ENCODE results near the gene CRELD2. TPM values are rescaled to one million over a fixed set of nuclear protein-coding genes. Genes with fewer than 3 reads are reported as not detected.

Gene CRELD2
- total RNA-seq, 1 donor from 2014 or later: 43.8 TPM

- H3K9me3 Mint-ChIP-seq: no peaks in the 10 kb centered on the region
- TF ChIP-seq CTCF (conservative IDR thresholded peaks at IDR 0.05): no peak
- no peak for DNase-seq (ENCODE audit: low read depth, low spot score)
- peak overlapping the region; percentile 57 for H3K27ac Mint-ChIP-seq (ENCODE audit: unreplicated experiment)
- no peaks in the 10 kb centered on the region for H3K27me3 Mint-ChIP-seq (ENCODE audit: low read depth)
- H3K4me1 Mint-ChIP-seq: no peaks in the 10 kb centered on the region
- no peaks in the 10 kb centered on the region for H3K36me3 Mint-ChIP-seq (ENCODE audit: low read depth)
- H3K4me3 Mint-ChIP-seq: peak overlapping the region; percentile 25
Observed at GRCh38 chr22:49913446-49913845, 5.0 kb upstream of the CRELD2 start.

DNA sequence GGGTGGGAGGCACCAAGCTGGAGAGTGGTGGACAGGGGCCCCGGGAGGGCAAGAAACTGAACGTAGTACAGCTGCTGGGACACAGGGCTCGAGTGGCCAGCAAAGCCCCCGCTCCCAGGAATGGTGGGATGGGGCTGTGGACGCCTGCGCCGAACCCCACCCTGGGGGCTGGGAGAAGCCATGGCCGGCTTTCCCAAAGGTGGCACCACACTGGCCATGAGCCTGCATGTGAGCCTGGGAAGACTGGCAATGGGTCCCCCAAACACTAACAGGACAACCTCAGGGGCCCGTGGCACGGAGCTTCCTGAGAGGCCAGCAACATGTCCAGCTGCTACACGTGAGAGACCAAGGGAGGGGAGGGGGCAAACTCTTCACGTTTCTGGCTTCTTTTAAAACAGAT, 4.2 kb upstream of the CRELD2 start:
- TF ChIP-seq CTCF (conservative IDR thresholded peaks at IDR 0.05): no peak
- Mint-ChIP-seq H3K9me3 (no peaks in the 10 kb centered on the region), H3K36me3 (ENCODE audit: low read depth) (no peaks in the 10 kb centered on the region), H3K27me3 (ENCODE audit: low read depth) (no peaks in the 10 kb centered on the region), H3K4me1 (no peaks in the 10 kb centered on the region), H3K4me3 (peak overlapping the region; percentile 25), H3K27ac (ENCODE audit: unreplicated experiment) (no peak overlapping the region)
- DNase-seq (ENCODE audit: low read depth, low spot score): no peak

DNA sequence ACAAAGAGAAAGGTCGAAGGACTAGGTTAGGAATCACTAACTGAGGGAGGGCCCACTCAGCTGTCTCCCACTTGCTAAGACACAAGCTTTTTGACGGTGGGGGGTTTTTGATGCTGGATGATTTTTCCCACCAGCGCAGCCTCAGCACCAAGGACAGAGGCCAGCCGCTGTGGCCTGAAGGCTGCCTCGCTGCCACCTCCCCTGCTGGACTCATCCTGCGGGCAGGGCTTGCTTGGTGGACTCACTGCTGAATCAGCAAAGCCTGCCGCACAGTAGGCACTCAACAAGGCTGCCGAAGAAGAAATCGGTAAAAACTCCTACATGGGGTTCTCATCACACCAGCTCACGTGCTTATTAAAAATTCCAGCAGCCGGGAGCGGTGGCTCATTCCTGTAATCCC, 2.8 kb upstream of the CRELD2 start:
- Mint-ChIP-seq H3K9me3 (no peaks in the 10 kb centered on the region), H3K27me3 (ENCODE audit: low read depth) (no peaks in the 10 kb centered on the region), H3K27ac (ENCODE audit: unreplicated experiment) (no peak overlapping the region), H3K4me1 (peaks cover 8% of the 10 kb centered on the region), H3K36me3 (ENCODE audit: low read depth) (no peaks in the 10 kb centered on the region), H3K4me3 (peak overlapping the region; percentile 56)
- DNase-seq (ENCODE audit: low read depth, low spot score): no peak
- no peak for TF ChIP-seq CTCF (conservative IDR thresholded peaks at IDR 0.05)

- Mint-ChIP-seq H3K27ac (ENCODE audit: unreplicated experiment) (no peak overlapping the region), H3K36me3 (ENCODE audit: low read depth) (no peaks in the 10 kb centered on the region), H3K4me3 (peak overlapping the region; percentile 87), H3K27me3 (ENCODE audit: low read depth) (no peaks in the 10 kb centered on the region), H3K4me1 (peaks cover 8% of the 10 kb centered on the region), H3K9me3 (no peaks in the 10 kb centered on the region)
- no peak for TF ChIP-seq CTCF (conservative IDR thresholded peaks at IDR 0.05)
- DNase-seq (ENCODE audit: low read depth, low spot score): no peak
Observed at GRCh38 chr22:49916831-49917230, 1.6 kb upstream of the CRELD2 start.

DNA sequence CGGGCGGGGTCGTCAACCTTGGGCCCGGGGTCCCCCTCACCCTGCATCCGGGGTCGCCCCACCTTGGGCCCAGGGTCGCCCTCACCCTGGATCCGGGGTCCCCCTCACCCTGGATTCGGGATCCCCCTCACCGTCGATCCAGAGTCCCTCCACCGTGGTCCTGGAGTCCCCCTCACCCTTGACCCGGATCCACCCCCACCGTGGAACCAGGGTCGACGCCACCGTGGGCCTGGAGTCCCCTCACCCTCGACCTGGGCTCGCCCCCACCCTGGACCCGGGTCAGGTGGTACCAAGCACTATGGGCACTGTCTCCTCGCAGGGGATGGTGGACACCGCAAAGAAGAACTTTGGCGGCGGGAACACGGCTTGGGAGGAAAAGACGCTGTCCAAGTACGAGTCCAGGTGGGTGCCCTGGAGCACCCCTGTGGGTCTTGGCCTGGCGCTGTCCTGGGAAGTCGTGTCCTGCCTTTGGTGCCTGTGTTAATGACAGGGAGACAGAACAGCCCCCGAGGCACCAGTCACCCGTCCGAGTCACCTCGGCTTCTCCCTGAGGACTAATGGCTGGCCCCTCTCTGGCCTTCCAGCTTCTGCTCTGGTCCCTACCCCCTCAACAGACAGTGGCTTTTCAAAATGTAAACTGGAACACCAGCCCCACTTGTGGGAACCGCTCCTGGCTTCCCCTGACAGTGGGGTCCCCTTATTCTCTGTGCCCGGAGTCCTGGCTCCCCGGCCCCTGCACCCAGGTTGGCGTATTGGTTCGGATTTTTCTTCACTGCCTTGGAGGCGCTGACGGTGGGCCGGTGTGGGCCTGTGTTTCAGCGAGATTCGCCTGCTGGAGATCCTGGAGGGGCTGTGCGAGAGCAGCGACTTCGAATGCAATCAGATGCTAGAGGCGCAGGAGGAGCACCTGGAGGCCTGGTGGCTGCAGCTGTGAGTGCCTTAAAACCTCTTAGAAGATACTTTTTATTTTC, 762 bp downstream of the CRELD2 start:
- Mint-ChIP-seq H3K27ac (ENCODE audit: unreplicated experiment) (no peak overlapping the region), H3K4me3 (peak overlapping the region; percentile 84), H3K36me3 (ENCODE audit: low read depth) (no peaks in the 10 kb centered on the region), H3K27me3 (ENCODE audit: low read depth) (no peaks in the 10 kb centered on the region), H3K4me1 (peaks cover 16% of the 10 kb centered on the region), H3K9me3 (no peaks in the 10 kb centered on the region)
- no peak for DNase-seq (ENCODE audit: low read depth, low spot score)
- TF ChIP-seq CTCF (conservative IDR thresholded peaks at IDR 0.05): no peak

Measured in neural crest cell (in vitro differentiated cells).